HepG2 (cell line): Measurements from ENCODE around the gene GFER.

Source experiments
- EP300 ChIP-seq, 3 experiments: sonication (generic) in 1 of 3; formaldehyde crosslinking in 1 of 3; IDR thresholded peaks; 2 replicates each; pipeline versions ENCODE4 v1.5.1 to v1.6.1; 2011 to 2020; ENCODE audit warnings: low read depth in 2 of 3, low read length in 2 of 3, borderline replicate concordance in 1 of 3, improper control_type of control experiment in 1 of 3, mild to moderate bottlenecking in 1 of 3, missing genetic modification reagents in 1 of 3, moderate library complexity in 1 of 3
- GTF2F1 ChIP-seq: fragments of 150-350 bp; IDR thresholded peaks from 2 replicates; pipeline ENCODE4 v1.6.1; 2014; ENCODE audit warnings: low read length
- KLF9 ChIP-seq: IDR thresholded peaks from 2 replicates; pipeline ENCODE4 v1.6.1; 2016; ENCODE audit warnings: low read depth
- NCOA2 ChIP-seq: sonication (generic); formaldehyde crosslinking; IDR thresholded peaks from 2 replicates; pipeline ENCODE4 v1.8.0; 2022; ENCODE audit warnings: inconsistent platforms
- PAX8 ChIP-seq: sonication (generic); formaldehyde crosslinking; IDR thresholded peaks from 2 replicates; pipeline ENCODE4 v1.8.0; 2022; ENCODE audit warnings: mild to moderate bottlenecking, missing genetic modification reagents, borderline replicate concordance
- PLSCR1 ChIP-seq: sonication (generic); formaldehyde crosslinking; IDR thresholded peaks from 2 replicates; pipeline ENCODE4 v1.5.0; 2020; ENCODE audit warnings: missing genetic modification reagents, mild to moderate bottlenecking, borderline replicate concordance
- ZBTB21 ChIP-seq: sonication (generic); formaldehyde crosslinking; IDR thresholded peaks from 2 replicates; pipeline ENCODE4 v1.4.0; 2020; ENCODE audit warnings: missing genetic modification reagents
- ZBTB49 ChIP-seq: sonication (generic); formaldehyde crosslinking; IDR thresholded peaks from 2 replicates; pipeline ENCODE4 v1.4.0; 2020; ENCODE audit warnings: missing genetic modification reagents, borderline replicate concordance

- TF ChIP-seq ZBTB21: no peak
- TF ChIP-seq GTF2F1: no peak
- no peak for TF ChIP-seq PAX8
- TF ChIP-seq PLSCR1 (CRISPR knock-in tag): no peak
- TF ChIP-seq KLF9 (CRISPR knock-in tag): no peak
- no peak for TF ChIP-seq EP300 (IDR thresholded peaks at IDR 0.05; ENCODE audit: low read depth in 2 of 2, low read length in 2 of 2)
- TF ChIP-seq EP300 (CRISPR knock-in tag; IDR thresholded peaks at IDR 0.05; ENCODE audit: borderline replicate concordance): no peak
- no peak for TF ChIP-seq ZBTB49 (CRISPR knock-in tag)
- TF ChIP-seq NCOA2: no peak
Measured at GRCh38 chr16:1968146-1968953, 15.6 kb upstream of the GFER start.
